Ureter (tissue), 1 donor: Measurements from ENCODE around the gene SENP8. TPM values are rescaled to one million over a fixed set of nuclear protein-coding genes. Genes with fewer than 3 reads are reported as not detected.
"Not testable (repeated sequence)": the region's sequence is repeated elsewhere in the genome, so short reads cannot be mapped to it uniquely, and the experiment has no call there.

Source experiments
- DNase-seq: peaks from one replicate; pipeline ENCODE4 v3.0.0-alpha.2; 2020; ENCODE audit warnings: low spot score
- total RNA-seq: library from RNA; stranded (reverse); gene quantifications from one replicate; pipeline ENCODE4 v1.2.4, GENCODE V29; 2023
- donor health status: DM: yes; HTN: yes; CAD: no.

The SENP8 gene
- total RNA-seq = 5.3 TPM

DNA sequence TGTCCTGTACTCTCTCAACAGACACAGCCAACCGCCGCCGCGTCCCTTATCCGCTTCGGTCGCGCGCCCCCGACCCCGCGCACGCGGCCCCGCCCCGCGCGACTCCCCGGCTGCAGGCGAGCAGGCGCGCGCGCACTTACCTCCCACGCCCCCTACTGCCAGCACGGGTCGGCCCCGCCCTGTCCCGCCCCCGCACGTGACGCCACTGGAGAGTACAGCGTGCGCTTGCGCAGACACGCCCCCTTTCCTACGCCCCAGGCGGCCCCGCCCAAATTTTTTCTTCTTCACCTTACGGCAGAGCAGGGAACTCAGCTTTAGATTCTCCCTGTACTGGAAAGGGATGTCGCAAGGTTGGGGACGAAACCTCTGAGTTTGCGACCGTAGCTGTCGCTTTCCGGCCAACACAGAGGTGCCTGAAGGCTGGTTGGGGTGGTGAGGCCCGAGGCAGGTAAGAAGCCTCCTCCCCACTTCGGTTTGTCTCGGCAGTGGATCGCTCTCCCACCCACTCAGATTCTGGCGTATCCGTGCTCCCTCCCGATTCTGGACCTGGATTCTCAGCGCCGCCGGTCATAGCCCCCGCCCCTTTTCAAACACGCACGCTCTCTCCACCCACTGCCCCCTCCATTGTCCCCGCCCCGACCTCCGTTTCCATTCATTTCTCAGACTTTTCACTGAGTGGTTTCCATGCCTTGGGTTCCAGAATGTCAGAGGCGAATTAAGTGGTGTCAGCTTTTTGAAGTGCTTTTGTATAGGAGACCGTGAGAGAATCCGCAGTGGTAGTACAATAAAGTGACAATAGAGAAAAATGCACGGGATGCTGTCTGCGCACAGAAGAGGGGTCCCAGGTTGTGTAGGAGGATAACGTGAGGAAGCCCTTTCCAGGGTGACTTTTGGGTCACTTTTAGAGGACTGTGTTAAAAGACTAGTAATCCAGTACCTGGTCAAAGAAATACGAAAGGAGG, at the start of gene SENP8, which contains the start of gene MYO9A:
Gene SENP8, plus strand, starts transcription at position 387 of the 962 bp plus-strand sequence. CDS start 21,221 bp downstream, outside the sequence.
Gene MYO9A, minus strand, starts transcription at position 134 of the 962 bp plus-strand sequence. CDS start 71,587 bp downstream, outside the sequence.
- peak; percentile 99 for DNase-seq

DNA sequence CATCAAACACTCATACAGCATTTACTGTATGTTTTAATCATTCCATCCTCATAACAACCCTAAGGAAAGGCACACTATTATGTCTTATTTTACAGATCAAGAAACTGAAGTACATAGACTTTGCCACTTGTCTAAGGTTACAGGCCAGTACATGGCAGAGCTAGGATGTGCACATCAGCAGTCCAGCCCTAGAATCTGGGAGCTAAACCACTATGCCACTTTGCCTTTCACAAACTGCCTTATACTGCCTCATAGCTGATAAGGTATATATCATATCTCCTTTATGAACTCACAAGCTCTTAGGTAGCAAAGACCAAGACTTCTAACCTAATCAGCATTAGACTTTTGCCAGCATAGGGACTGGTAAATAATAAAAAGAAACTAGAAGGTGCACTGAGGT, 49.3 kb upstream of the SENP8 start:
- DNase-seq = no peak

DNA sequence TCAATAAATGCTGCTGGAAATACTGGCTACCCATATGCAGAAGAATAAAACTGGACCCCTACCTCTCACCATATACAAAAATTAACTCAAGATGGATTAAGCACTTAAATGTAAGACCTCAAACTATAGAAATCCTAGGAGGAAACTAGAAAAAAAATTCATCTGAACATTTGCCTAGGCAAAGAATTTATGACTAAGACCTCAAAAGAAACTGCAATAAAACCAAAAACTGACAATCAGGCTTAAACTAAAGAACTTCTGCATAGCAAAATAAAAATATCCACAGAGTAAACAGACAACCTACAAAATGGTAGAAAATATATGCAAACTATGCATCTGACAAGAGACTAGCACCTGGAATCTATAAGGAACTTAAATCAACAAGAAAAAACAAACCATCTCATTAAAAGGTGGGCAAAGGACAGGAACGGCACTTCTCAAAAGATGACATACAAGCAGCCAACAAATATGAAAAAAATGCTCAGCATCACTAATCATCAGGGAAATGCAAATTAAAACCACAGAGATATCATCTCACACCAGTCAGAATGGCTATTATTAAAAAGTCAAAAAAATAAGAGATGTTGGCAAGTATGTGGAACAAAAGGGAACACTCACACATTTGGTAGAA, 47.3 kb upstream of the SENP8 start:
- no peak for DNase-seq

DNA sequence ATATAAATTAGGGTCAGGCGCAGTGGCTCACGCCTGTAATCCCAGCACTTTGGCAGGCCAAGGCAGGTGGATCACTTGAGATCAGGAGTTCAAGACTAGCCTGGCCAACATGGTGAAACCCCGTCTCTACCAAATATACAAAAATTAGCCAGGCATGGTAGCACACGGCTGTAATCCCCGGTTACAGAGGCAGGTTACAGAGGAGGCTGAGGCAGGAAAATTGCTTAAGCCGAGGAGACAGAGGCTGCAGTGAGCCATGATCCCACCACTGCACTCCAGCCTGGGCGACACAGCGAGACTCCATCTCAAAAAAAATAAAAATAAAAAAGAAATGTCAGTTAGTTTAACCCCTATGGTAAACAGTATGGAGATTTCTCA, 46.8 kb upstream of the SENP8 start:
- DNase-seq = not testable (repeated sequence)

DNA sequence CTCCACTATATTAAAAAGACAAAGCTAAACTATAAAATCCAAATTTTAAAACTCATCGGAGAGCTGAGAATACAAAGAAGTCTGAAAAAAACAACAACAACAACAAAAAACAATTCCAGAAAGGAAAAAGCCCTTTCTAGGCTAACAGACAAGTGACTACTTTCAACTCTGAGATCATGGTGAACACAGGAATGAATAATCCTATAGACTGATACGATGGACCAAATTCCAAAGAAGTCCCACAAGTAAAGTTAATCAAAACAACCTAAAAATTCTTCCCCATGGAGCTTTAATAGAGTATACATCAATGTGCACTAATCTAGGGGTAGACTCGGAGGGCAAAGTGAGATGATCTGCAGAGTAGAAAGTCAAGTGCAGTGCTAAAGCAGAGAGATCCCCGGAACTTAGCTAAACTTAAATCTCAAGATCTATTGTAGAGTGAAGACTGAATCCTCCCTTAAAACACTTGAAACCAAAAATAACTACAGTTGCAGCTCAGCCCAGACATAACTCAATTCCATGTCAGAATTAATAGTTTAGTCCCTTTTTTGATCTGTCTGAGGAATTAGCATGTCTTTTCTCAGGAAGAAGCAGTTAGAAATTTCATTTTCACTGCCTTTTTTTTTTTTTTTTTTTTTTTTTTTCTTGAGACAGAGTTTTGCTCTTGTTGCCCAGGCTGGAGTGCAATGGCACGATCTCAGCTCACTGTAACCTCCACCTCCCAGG, 43.7 kb upstream of the SENP8 start:
- no peak for DNase-seq

DNA sequence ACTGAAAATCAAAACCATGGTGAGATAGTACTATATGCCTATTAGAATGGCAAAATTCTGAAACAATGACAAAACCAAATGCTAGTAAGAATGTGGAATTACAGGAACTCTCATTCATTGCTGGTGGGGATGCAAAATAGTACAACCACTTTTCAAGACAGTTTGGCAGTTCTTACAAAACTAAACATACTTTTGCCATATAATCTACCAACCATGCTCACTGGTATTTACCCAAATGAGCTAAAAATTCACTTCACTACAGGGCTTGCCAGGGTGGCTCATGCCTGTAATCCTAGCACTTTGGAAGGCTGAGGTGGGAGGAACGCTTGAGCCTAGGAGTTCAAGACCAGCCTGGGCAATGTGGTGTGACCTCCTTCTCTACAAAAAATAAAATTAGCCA, 40.3 kb upstream of the SENP8 start:
- DNase-seq = no peak

DNA sequence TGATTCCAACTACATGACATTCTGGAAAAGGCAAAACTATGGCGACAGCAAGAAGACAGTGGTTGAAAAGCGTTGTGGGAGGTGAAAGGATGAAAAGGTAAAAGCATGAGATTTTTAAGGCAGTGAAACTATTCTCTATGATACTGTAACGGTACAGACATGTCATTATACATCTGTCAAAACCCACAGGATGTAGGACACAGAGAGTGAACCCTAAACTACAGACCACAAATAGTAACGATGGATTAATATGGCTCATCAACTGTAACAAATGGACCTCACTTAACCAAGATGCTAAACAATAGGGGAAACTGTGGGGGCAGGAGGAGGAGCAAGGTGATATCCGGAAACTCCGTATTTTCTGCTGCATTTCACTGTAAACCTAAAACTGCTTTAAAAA, 39.3 kb upstream of the SENP8 start:
- no peak for DNase-seq

DNA sequence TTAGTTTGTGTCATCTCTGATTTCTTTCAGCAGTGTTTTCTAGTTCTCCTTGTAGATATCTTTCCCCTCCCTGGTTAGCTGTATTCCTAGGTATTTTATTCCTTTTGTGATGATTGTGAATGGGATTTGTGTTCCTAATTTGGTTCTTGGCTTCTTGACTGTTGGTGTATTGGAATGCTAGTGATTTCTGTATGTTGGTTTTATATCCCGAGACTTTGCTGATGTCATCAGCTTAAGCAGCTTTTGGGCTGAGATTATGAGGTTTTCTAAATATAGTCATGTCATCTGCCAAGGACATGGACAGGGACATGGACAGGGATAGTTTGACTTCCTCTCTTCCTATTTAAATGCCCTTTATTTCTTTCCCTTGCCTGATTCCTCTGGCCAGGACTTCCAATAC, 36.0 kb upstream of the SENP8 start:
- no peak for DNase-seq

DNA sequence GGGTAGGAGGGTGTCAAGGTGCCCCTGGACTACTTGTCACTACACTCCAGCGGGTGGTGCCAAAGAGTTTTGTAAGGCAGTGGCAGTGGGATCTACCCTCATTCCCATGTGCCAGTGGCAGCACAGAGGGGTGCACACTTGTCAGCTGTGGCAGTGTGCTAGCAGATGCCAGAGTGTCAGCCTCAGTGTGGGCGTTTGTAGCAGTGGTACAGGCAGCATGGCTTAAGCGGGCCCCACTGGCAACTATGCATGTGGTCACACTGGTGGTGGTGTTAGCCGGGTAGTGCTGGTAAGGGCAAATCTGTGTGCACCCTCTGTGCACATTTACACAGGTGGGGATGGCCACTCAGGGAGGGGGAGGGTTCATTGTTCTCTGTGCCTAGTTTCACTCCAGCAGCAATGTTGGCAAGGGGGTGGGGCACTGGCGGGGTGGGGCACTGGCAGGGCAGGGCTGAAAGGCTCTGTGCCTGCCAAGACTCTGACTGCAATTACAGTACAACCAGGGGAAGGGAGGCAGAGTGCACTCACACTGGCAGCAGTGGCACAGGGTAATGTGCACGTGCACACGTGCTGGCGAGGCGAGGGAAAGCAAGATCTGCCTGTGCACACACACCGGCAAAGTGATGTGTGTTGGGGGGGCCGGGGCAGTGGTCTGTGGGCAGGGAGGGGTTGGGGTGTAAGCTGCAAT, 32.0 kb upstream of the SENP8 start:
- DNase-seq = no peak

DNA sequence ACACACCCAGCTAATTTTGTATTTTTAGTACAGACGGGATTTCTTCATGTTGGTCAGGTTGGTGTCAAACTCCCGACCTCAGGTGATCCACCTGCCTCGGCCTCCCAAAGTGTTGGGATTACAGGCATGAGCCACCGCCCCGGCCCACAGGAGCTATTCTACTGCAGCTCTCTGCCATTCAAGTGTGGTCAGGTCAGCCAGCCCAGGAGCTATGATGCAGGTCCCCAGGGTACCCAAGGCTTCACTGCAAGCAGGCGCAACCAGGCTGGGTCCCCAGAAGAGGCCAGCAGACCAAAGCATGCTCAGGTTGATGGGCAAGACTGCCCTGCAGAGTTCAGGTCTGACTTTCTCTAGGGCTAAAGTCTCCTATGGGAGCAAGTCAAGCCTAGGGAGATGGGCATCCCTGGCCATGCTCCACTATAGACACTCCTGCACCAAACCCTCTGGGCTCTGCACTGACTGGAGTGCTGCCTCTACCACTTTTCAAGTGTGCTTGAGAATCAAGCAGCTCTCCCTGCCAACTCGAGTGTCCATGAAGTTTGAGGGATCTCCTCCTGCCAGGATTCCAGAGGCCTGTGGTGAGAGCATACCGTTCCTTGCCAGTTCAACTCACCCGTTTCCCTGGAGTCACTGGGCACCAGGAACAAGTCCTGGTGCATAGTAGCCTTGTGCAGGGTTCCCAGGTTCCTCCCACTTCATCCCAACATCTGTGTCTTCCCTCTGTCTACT, 31.1 kb upstream of the SENP8 start:
- DNase-seq = no peak

DNA sequence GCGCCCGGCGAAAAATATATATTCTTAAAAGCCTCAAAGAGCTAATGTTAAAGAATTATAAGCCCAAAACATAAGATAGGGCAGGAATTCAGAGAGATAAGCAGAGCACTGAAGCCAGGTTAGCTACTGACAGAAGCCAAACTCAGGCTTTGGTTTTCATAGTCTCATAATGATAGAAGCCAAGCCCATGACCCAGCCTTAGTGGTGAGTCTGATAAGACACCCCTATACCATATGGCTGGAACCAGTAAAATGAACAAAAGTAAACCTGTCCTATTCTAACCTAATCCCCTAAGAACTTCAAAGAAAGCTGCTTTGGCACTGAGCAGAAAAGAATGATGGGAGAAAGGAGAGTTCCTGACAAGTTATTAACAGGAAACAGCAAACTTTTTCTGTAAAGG, 26.2 kb upstream of the SENP8 start:
- DNase-seq = no peak

DNA sequence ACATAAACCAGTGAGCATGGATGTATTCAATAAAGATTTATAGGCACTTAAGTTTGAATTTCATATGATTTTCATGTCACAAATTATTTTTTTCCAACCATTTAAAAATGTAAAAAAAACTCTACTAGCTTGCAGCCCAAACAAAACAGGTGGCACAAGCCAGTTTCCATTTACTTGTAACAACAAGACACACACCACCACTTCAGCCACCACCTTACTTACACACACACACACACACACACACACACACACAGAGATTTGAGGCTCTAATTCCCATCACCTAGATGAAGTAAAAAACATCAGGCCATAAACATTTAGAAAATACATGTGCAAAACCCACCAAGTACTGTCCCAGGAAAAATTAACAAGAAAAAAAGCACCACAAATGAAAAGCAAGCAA, 25.5 kb upstream of the SENP8 start:
- no peak for DNase-seq

DNA sequence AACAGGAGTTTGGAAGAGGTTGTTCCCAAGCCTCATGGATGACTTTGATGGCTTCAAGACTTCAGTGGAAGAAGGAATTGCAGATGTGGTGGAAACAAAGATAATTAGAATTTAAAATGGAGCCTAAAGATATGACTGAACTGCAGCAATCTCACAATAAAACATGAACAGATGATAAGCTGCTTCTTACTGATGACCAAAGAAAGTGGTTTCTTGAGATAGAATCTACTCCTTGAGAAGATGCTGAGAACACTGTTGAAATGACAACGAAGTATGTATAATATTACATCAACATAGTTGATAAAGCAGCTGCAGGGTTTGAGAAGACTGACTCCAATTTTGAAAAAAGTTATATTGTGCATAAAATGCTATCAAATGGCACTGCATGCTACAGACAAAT, 21.4 kb upstream of the SENP8 start:
- no peak for DNase-seq

DNA sequence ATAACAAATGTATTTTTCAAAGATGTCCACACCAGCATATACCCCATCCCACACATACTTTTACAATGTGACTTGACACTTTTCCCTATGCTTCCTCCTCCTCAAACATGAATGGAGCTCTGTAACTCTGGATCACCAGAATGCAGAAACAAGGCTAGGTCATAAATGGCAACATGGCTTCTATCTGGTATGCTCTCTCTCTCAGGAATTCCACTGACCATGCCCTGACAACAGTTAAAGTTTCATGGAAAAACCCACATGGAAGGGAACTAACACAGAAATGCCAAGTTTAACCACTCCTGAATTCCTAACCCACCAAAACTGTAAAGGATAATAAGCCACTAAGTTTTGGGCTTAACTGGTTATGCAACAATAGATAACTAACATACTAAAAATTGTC, 20.2 kb upstream of the SENP8 start:
- no peak for DNase-seq

DNA sequence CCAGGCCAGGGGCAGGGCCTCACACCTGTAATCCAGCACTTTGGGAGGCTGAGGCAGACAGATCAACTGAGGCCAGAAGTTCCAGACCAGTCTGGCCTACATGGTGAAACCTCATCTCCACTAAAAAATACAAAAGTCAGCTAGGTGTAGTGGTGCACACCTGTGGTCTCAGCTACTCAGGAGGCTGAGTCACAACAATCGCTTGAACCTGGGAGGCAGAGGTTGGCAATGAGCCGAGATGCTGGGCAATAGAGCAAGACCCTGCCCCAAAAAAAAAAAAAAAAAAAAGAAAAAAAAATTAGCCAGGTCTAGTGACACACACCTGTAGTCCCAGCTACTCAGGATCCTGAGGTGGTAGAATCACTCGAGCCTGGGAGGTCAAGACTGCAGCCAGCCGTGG, 19.0 kb upstream of the SENP8 start:
- no peak for DNase-seq

DNA sequence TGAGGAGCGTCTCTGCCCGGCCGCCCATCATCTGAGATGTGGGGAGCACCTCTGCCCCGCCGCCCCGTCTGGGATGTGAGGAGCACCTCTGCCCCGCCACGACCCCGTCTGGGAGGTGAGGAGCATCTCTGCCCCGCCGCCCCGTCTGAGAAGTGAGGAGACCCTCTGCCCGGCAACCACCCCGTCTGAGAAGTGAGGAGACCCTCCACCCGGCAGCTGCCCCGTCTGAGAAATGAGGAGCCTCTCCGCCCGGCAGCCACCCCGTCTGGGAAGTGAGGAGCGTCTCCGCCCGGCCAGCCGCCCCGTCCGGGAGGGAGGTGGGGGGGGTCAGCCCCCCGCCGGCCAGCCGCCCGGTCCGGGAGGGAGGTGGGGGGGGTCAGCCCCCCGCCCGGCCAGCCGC, 17.7 kb upstream of the SENP8 start:
- not testable (repeated sequence) for DNase-seq

DNA sequence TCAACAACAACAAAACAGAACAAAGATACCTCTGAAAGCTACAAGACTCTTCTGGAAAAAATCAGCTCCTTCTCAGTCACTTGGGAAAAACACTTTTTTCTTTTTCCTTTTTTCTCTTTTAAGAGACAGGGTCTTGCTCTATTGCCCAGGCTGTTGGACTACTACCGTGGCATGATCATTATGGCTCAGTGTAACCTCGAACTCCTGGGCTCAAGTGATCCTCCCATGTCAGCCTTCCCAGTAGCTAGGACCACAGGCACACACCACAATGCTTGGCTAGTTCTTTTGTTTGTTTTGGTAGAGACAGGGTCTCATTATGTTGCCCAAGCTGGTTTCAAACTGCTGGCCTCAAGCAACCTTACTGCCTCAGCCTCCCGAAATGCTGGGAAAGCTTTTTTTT, 13.1 kb upstream of the SENP8 start:
- no peak for DNase-seq

DNA sequence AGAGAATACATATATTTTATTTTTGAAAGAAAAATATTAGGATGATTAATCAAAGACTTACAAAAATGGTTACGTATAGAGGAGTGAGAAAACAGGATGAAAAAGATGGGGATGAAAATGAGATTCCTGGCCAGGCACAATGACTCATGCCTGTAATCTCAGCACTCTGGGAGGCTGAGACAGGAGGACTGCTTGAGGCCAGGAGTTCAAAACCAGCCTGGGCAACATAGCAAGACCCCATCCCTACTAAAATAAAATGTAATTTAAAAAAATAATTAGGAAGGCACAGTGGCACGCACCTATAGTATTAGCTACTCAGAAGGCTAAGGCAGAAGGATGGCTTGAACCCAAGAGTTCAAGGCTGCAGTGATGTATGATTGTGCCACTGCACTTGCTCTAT, 12.1 kb upstream of the SENP8 start:
- no peak for DNase-seq

DNA sequence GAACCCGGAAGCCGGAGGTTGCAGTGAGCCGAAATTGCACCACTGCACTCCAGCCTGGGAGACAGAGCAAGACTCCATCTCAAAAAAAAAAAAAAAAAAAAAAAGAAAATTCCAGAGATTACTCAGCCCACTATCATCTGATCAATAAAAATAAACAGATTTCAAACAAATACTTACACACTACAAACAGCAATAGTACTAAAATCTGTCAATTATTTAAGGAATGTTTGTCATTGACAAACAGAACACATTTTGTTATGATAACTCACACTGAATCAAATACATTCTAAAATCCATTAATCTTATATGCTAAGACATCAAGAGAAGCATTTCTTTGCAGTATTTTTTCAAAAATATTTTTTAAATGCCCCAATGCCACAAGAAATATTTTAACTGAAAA, 7.8 kb upstream of the SENP8 start:
- no peak for DNase-seq

DNA sequence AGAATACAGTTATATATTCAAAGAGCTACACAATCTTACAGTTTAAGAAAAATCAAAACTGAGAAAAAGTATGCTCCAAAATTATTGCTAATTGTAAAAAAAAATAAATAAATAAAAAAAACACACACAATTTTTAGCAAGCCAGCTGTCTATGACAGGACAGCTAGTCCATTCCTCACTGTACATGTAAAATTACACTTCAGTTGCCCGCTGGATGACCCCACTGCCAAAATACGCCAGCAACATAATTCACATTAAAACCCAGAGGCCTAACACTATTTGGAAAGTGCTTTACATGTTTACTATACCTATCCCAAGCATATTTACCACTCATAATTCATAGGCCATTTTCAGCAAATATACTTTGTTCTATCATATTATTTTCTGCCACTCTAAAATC, 6.1 kb upstream of the SENP8 start:
- no peak for DNase-seq

DNA sequence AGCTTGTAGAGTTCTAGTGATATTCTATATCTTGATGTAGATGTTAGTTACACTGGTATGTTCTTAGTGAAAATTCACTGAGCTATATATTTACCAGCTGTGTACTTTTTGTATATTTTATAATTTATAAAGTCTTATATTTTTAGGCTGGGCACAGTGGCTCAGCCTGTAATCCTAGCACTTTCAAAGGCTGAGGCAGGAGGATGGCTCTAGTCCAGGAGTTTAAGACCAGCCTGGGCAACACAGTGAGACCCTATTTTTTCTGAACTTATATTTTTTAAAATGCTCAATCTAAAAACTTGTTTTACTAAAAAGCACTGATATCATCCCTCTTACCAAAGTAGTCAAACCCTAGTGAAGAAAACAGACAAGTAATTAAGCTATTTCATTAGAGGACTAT, 5.4 kb upstream of the SENP8 start:
- DNase-seq = no peak
